ENCODE data around the gene FAM83E.
A peak's percentile ranks its signal among the peaks of the same experiment; 100 is the strongest.

The FAM83E gene

DNA sequence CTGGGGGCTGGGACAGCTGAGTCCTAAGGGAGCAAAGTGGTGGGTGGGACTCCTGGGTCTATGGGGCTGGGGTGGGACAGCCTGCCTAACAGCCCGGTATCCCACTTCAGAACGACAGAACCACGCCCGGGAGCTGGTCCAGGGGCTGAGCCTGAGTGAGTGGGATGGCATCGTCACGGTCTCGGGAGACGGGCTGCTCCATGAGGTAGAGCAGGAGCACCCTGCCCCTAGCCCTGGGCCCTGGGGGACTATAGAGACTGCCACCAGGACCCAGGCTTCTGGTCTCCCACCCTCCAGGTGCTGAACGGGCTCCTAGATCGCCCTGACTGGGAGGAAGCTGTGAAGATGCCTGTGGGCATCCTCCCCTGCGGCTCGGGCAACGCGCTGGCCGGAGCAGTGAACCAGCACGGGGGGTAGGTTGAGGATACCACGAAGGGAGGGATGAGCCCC, 13.0 kb upstream of the FAM83E start:
- FAIRE-seq, result no peak

DNA sequence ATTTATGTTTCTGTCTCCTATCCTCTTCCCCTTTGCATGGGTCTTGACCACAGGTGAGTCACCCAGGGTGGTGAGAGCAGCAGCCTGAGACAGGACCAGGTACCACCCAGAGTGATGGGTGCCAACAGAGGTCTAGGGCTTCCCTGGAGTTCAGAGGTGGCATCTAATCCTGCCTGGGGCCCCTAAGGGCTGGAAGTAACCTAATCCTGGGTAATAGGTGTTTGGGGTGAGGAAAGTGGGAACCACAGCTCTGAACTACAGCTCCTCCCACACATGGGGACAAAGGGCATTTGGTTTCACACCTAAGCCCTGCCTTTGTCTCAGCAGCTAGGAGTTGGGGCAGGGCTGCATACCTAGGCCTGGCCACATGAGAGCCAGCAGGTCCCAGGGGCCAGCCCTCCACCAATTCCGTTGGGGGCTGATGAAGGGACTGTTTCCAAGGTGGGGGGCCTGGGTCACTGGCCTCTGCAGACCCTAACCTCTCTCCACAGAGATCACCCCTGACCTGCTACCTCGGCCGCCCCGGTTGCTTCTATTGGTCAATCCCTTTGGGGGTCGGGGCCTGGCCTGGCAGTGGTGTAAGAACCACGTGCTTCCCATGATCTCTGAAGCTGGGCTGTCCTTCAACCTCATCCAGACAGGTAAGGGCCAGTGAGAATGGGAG, 12.5 kb upstream of the FAM83E start:
- no peak for FAIRE-seq

DNA sequence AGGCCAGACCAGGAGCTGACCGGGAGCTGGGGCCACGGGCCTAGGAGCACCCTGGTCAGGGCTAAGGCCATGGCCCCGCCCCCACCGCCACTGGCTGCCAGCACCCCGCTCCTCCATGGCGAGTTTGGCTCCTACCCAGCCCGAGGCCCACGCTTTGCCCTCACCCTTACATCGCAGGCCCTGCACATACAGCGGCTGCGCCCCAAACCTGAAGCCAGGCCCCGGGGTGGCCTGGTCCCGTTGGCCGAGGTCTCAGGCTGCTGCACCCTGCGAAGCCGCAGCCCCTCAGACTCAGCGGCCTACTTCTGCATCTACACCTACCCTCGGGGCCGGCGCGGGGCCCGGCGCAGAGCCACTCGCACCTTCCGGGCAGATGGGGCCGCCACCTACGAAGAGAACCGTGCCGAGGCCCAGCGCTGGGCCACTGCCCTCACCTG, 11.0 kb upstream of the FAM83E start:
- FAIRE-seq, result no peak

DNA sequence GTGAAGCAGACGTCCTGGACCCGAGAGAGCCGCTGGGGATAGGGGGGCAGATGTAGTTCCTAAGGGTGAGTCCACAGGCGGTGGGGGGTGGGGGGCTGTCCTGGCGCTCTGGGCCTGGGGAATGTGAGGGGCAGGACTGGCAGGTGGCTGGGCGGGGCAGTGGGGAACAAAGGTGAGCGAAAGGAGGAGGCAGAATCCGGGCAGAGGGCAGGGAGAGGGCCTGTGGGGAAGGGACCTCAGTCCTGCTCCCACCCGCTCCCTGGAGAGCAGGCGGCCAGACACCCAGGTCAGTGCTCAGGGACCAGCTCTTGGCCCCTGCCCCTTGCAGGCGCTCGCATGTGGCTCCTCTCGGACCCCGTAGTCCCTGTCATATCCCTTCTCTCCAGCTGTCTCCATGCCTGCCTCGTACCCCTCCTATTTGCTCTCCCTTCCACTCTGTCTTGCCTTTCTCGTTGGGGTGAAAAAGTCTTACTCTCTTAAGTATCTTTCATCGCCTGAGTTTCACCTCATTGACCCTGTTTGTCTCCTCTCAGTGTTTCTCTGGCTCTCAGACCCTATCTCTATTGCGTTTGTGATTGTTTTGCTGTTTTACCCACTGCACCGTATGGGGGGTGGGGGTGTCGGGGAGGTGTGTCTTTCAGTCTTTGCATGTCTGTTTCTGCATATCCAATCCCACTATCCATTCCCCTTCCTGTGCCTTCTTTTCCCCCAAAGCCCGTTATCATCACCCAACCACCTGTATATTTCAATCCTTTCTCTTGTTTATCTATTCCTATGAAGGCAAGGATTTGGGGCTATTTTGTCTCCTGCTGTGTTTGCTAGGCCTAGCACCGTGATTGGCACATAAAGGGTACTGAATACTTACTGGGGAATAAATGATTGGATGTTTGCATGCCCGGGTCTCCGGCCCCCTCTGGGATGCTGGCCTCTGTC, 10.2 kb upstream of the FAM83E start:
- FAIRE-seq, result no peak

DNA sequence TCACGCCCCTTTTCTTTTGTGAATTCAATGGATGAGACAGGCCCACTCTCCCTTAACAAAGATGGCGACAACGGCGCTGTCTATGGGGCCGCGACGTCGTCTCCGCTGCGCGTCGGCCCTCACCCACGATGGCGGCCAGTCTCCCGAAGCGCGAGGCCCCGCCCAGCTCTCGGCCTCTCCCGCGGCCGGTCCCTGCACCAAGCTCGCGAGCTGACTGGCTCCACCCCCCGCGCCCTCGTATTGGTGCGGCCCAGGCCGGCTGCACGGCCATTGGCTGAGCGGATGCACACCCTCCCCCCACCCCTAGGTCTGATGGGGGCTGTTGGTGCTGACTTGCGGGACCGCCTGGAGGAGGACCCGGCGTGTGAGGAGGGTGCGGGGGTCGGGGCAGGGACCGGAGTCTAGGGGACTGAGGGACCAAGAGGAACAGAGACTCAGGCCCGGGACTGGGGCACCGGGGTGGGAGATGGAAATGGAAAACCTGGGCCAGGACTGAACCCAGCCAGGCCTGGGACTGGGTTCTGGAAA, 9.3 kb upstream of the FAM83E start:
- peak; percentile 69 for FAIRE-seq

DNA sequence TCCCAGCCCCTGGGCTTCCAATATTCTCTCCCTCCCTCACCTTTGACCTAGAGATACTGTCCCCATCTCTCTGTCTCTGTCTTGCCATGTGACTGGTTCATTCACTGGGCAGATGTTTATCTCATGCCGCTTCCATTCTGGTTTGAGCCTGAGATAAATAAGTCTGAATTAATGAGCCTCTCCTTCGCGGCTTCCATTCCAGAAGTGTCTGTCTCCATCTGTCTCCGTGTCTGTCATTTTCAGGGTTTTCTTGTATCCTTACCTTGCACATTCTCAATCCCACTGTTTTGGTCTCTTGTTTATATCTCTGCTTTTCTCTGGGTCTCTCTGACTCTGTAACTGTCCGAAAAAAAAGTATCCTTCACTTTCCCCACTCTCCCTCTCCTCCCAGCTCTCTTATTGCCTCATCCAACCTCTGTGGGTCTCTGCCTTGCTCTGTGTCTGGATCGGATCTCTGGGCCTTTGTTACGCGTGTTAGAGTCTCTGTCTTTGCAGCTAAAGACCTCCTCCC, 8.7 kb upstream of the FAM83E start:
- FAIRE-seq, result no peak

DNA sequence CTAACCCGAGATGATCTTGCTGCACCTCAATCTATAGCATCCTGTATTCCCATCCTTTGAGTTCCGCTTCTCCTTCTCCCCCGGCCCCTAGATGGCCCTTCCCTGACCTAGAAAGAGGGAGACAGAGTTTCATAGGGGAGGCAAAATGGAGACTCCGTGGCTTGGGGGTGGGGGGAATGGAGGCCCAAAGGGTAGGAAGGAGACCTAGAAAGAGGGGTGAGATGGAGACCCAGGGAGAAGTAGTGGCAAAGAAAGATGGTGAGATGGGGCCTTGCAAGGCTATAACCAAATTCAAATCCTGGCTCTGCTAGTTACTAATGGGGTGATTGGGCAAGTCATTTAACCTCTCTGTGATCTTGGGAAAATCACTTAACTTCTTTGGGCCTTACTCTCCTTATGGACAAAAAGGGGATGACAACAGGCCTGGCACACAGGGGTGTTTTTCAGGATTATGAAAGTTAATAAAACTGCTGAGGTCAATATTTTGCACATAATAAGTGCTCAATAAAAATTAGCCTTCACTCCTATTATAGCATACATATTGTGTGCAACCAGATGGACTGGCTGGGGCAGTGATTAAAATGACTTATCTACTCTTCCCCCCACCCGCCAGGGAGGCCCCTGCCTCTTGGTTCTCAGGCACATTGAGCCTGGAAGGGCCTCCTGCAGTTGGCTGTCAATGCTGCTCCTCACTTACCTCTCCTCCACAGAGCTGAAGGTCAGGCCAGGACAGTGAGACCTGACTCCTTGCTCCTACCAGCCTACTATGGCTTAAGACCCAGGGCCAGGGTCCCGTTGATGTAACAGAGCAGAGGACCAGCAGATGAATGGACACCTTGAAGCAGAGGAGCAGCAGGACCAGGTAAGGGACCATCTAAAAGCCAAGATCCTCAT, 5.1 kb upstream of the FAM83E start:
- no peak for FAIRE-seq

DNA sequence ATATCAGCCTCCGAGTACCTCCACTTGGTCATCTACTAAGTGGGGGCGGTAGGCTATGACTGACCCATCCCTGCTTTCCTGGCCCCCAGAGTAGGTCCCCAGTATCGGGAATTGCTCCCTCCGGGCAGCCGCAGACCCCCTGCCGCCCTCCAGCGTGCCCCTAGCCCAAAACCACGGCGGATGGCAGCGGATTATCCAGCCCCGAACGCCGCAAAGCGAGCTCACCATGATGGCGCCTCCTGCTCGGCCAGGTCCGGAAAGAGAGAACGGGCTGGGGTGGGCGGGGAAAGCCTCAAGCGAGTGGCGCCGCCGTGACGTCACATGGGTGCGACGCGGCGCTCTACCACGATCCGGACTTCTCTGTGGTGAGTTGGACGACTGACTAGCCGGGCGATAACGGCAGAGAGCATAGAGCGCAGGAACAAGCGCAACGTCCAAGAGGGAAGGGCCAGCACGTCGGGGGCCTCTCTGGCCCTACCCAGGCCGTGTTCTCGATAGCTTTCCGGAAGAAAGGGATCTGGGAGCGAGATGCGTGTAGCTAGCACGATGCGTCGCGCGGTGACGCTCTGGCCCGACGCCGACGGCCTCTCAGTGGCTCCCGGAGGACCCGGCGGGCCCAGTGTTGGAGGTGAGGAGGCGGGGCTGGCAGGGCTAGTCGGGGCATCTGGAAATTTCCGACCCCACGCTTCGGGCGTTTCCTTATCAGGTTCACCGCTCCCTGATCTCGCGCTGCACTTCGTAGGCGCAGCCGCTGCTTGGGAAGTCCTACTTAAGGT, 4.2 kb upstream of the FAM83E start, which contains the start of the genes RPL18 and SPHK2:
Gene RPL18, minus strand, starts transcription at position 263 of the 776 bp plus-strand sequence. Its CDS starts 35 bp downstream, at position 228.
Gene SPHK2, plus strand, starts transcription at position 591 of the 776 bp plus-strand sequence. CDS start 1,009 bp downstream, outside the sequence.
- peak; percentile 96 for FAIRE-seq

DNA sequence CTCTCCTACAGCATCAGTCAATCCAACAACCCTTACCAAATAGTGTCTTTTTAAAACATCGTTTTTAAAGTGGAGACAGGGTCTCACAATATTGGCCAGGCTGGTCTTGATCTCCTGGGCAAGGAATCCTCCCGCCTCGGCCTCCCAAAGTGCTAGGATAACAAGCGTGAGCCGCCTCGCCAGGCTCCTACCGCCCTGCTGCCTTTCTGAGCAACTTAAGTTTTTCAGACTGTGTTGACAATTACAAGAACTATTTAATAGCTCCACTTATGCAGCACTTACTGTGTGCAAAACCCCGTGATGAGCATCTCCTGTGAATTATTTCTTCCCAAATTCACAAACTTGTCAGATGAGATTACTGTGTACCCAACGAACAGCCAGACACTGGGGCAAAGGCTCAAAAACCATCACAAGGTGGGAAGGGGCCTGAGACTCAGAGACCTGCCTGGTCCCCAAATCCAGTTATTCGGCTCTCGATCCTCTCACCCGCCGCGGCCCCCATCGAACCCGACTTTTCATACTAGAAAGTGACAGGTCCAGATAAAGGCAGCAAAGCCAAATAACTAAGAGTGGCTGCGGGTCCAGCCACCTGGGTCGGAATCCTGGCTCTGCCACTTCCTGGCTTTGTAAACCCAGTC, 3.5 kb upstream of the FAM83E start:
- no peak for FAIRE-seq

DNA sequence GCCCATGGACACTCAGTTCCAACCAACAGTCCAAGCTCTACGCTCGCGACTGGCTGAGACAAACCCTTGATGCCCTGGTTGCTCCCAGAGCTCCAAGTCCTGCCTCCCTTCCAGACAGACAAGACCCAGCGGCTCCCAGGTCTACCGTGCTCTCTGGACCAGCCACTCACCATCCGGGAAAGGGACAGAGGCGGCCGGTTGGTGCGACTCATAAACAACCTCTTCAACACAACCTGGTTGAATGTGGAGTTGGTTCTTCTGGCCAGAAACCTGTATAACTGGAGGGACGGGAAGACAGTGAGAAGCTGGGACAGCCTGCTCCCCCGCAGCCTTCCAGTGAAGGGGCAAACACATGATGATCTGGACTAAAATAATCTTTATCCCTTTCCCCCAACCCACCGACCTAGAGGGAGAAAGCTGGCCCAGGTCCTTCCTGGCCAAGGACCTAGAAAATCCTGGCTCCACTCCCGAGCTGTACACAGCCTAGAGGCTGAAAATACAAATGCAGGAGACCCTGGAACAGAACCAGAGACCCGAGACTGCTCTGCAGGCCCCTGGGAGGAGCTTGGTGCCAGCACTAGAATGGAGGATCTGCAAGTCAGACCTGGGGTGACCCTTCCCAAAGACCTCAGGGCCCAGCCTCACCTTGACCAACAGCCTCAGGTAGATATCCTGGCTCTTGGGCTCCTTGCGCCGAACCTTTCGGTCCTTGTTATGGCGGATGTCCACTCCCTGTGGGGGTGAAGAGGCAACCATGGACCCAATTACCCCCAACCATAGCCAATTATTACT, 2.5 kb upstream of the FAM83E start:
- FAIRE-seq, result no peak

DNA sequence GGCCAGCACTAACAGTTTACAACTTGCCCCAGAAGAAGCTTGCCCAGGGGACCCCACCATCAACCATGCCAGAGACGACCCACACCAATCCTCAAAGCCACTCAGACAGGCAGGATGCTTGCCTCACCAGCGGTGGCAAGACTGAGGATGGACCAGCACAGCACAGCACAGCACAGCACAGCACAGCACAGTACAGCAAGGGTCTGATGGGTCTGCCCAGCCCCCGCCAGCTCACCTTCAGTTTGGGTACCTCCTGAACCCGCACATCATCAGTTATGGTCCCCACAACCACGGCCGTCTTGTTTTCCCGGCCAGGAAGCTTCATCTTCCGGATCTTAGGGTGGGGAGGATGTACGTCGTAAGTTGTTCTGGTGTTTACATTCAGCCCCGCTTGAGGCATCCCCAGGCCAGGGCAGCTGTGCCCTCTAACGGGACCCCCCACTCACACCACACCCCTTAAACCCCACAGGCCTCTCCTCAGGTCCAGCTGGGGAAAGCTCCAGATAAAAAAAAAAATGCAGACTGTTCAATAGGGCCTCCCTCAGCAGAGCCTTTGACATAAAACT, 1.7 kb upstream of the FAM83E start:
- no peak for FAIRE-seq

DNA sequence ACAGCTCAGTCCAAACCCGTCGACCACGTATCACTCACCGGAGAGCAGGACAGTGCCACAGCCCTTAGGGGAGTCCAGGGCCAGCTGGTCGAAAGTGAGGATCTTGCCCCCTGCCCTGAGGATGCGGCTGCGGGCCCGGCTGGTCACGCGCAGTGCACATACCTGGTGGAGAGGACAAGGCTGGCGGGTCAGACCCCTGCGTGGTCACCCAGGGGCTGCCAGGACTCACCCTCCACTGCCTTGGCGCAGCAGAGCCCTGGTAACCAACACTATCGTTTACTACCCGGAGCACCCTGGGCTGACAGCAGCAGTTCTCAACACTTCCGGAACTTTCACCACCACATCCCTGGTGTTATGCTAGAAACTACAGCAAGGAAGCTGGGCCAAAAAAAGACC, 1.2 kb upstream of the FAM83E start:
- no peak for FAIRE-seq

DNA sequence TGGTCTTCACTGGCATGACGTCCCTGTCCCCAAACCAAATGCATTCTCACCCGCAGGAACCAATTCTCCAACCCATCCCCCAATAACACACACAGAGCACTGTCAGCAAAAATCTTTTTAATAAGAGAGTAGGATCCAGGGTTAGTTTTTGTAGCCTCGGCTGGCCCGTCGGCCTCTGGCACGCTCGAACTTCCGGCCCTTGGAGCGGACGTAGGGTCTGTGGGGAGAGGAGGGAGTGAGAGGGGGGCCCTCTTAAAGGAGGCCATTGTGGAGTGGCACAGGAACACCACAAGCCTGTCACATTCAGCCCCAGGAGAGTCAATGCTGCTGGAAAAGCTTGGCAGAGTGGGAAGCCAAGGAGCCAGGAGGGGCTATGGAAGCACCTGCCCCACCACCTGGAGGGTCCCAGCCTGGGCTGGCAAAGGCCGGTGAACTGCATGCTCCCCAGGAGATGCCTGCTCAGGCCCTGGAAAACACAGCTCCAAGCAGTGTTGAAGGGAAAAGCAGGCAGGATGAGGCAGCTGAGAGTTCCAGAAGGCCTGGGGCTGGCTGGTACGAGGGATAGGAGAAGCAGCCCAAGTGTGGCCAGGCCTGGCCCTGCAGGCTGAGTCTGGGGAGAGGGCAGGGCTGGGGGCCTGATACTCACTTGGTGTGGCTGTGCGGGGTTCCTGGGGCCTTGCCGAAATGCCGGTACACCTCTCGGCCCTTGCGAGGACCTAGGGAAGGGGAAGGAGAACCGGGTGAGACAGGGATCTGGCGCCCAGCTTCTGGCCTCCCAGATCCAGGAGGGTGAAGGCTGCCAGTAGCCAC, 560 bp upstream of the FAM83E start:
- FAIRE-seq, result no peak

DNA sequence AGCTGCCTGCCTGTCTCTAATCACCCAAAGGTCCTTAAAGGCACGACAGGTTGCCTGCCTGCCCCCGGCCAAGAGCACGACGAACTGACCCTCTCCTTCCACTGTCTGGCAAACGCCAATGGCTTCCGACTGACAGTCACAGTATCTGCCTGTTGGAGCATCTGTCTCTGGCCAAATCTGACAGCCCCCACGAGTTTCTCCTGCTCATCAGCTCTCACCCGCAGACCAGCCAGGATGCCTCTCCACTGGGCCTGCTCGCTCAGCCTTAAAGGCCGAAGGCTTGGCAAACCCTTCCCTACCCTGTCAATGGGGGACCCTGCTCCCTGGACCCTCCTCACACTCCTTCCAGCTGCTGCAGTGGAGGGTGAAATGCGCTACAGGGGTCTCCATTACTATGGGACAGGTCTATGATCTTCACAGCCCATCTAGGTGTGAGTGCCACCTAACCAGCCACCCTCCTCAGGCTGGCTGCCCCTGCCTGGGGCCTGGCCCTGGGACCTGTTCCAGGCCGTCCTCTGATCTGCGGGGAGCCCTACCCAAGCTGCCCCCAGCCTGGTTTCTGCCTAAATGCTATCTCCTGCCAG, 932 bp downstream of the FAM83E start:
- no peak for FAIRE-seq

DNA sequence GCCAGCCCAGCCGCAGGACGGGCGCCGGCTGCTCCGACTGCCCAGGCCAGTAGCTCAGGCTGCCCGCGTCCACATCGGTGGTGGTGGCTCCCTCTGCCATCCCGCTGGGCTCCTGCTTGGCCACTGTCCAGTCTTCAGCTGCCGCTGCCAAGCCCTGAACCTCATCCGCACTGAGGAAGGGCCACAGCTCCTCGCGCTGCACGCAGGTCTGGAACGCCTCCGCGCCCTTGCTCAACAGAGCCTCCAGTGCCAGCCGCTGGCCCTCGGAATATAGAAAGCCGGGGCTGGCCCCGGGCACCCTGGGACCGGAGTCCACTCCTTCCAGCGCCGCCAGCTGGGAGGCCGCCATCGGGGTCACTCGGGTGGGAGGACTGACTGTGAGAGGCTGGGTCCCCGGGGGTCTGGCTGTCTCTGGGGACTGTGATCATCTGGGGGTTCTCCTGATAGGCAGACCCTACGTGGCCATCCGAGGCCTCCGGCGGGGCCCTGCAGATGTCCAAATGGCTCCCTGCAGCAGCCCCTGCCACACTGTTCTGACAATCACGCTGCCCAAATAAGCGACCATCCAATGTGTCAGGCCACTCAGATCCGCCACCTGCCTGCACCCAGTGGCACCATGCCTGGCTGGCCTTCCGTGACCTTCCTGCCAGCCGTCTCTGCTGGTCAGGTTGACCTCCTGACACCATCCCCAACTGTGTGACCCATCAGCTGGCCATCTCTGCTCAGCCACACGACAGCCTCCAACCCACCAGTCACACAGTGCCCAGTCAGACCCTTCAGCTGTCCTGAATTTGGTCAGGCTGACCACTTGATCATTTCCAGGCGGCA, 1.6 kb downstream of the FAM83E start:
- FAIRE-seq, result no peak

DNA sequence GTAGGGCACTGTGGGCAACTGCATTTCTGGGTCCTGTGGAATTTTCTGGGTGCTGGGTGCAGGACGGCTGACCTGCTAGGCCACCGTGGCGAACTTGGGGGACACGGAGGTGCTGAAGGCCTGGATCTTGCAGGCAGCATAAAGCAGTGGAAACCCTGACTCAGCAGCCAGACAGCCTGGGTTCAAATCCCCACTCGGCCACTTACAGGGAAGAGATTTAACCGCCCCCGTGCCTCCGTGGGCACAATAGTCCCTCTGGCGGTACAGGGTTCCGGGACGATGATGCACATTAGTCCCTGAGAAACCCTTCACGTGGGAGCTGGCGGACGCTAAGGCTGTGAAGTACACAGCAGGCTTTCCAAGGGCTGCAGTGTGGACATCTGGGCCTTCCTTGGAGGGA, 3.0 kb downstream of the FAM83E start:
- FAIRE-seq, result no peak

DNA sequence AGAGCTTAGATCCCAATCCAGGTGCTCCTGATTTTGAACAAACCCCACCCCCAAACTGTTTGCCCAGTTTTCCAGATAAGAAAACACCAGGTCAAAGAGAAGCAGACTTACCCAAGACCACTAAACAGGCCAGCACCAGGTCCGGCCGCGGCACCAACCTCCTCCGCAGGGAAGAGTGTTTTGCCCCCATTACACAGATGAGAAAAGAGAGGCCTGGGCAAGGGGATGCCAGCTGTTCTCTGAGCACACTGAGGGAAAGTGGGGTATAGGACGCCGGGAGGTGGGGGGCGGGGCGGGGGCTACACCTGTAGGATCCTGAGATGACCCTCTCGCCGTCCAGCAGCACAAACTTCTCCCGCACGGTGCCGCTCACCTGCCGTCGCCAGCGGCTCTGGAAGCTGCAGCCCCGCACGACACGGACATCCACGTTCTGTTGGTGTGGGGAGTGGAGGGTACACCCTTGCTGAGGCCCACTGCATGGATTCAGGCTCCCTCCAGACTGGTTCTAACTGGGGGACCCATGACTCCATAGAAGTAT, 5.2 kb downstream of the FAM83E start:
- FAIRE-seq, result no peak
